Lung (tissue), 12 donors: ENCODE measurements around the gene RHOH. TPM values are rescaled to one million over a fixed set of nuclear protein-coding genes. Genes with fewer than 3 reads are reported as not detected.

Source experiments
- ATAC-seq: fragments of 200-7000 bp; cut with Tn5 transposase; one replicate; pipeline ENCODE4 v1.9.1; 2020; ENCODE audit warnings: moderate number of reproducible peaks; ENCODE audit not compliant: insufficient read depth, low FRiP score
- DNase-seq, 3 donors: peaks; one replicate each; pipeline ENCODE4 v3.0.0-alpha.2; 2013 to 2017
- H3K27ac ChIP-seq, 2 donors: one replicate each; pipeline ENCODE4 v1.5.1; 2013; ENCODE audit warnings: mild to moderate bottlenecking in 2 of 2, moderate library complexity in 2 of 2, control low read depth in 1 of 2, inconsistent platforms in 1 of 2, low read depth in 1 of 2, low read length in 1 of 2
- H3K27me3 ChIP-seq, 3 donors: one replicate each; pipeline ENCODE4 v1.5.1; 2013; ENCODE audit warnings: low read length in 2 of 3; ENCODE audit not compliant: control insufficient read depth in 3 of 3, insufficient read depth in 3 of 3
- H3K36me3 ChIP-seq, 4 donors: one replicate each; pipeline ENCODE4 v1.5.1; 2013; ENCODE audit warnings: low read length in 4 of 4, mild to moderate bottlenecking in 1 of 4, moderate library complexity in 1 of 4; ENCODE audit not compliant: control insufficient read depth in 4 of 4, insufficient read depth in 4 of 4
- H3K4me1 ChIP-seq, 5 donors: one replicate each; pipeline ENCODE4 v1.5.1; 2013; ENCODE audit warnings: low read length in 5 of 5, mild to moderate bottlenecking in 2 of 5, moderate library complexity in 1 of 5; ENCODE audit not compliant: control insufficient read depth in 5 of 5, insufficient read depth in 5 of 5
- H3K4me3 ChIP-seq: one replicate; pipeline ENCODE4 v1.5.1; 2013; ENCODE audit warnings: mild to moderate bottlenecking, control low read depth, moderate library complexity
- H3K9ac ChIP-seq, 2 donors: one replicate each; pipeline ENCODE4 v1.5.1; 2013; ENCODE audit warnings: low read length in 2 of 2, control low read depth in 1 of 2; ENCODE audit not compliant: insufficient read depth in 1 of 2
- H3K9me3 ChIP-seq, 4 donors: one replicate each; pipeline ENCODE4 v1.5.1; 2013; ENCODE audit warnings: low read length in 3 of 4, mild to moderate bottlenecking in 1 of 4, moderate library complexity in 1 of 4; ENCODE audit not compliant: control insufficient read depth in 4 of 4, insufficient read depth in 3 of 4
- WGBS, 2 donors: extraction: QIAGEN DNeasy Blood & Tissue Kit; methylation state at CpG; one replicate each; pipeline ENCODE4 v1.1.7; 2013; 5-methylcytosine and 5-hydroxymethylcytosine counted together
- polyA plus RNA-seq, 2 donors: library from polyadenylated mRNA; stranded (reverse); fragments of 200-250 nt; gene quantifications; one replicate each; pipeline ENCODE4 v1.2.1, GENCODE V29; 2013
- total RNA-seq, 2 donors: library from RNA; depleted of rRNA in 1 of 2; stranded (reverse); fragments of >200 nt in 1 of 2; gene quantifications; one replicate each; pipeline ENCODE4 v1.2.1, GENCODE V29; 2014 to 2021
- TF ChIP-seq, protein P1 (sequence below): IDR thresholded peaks from 2 replicates; pipeline ENCODE4 v1.5.1; 2012; ENCODE audit warnings: mild to moderate bottlenecking; ENCODE audit errors: control extremely low read depth, extremely low read depth
- donor health status: control.
- donor health status: control.
- donor health status: Bipolar disorder and iron deficiency.
- donor health status: healthy.
- donor health status: DM: yes; HTN: yes; CAD: no.

RHOH gene
- total and polyA plus RNA-seq, 4 donors, result 1.2 to 35.8 (median 10.6) TPM

GRCh38 chr4:40187386-40187906 is 9.4 kb upstream of the RHOH start:
- no peak overlapping the region for H3K27ac ChIP-seq
- ATAC-seq (no peak), DNase-seq (no peak)
- 95% methylated on average over 4 of the region's 4 CpGs for WGBS, 2 donors
- H3K4me1 ChIP-seq, result peaks cover 0 to 3% (median 0%) of the 10 kb centered on the region in 5 donors
- no peaks in the 10 kb centered on the region for H3K9me3 ChIP-seq
- no peaks in the 10 kb centered on the region for H3K36me3 ChIP-seq
- H3K9ac ChIP-seq, result no peak overlapping the region
- H3K4me3 ChIP-seq, result no peak overlapping the region
- TF ChIP-seq, protein P1, sequence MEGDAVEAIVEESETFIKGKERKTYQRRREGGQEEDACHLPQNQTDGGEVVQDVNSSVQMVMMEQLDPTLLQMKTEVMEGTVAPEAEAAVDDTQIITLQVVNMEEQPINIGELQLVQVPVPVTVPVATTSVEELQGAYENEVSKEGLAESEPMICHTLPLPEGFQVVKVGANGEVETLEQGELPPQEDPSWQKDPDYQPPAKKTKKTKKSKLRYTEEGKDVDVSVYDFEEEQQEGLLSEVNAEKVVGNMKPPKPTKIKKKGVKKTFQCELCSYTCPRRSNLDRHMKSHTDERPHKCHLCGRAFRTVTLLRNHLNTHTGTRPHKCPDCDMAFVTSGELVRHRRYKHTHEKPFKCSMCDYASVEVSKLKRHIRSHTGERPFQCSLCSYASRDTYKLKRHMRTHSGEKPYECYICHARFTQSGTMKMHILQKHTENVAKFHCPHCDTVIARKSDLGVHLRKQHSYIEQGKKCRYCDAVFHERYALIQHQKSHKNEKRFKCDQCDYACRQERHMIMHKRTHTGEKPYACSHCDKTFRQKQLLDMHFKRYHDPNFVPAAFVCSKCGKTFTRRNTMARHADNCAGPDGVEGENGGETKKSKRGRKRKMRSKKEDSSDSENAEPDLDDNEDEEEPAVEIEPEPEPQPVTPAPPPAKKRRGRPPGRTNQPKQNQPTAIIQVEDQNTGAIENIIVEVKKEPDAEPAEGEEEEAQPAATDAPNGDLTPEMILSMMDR, result no peak
- no peaks in the 10 kb centered on the region for H3K27me3 ChIP-seq

- ATAC-seq (no peak), DNase-seq (peak; percentile 42 to 78 (median 69))
- H3K27ac ChIP-seq, result no peak overlapping the region
- H3K27me3 ChIP-seq, result no peaks in the 10 kb centered on the region
- no peaks in the 10 kb centered on the region for H3K9me3 ChIP-seq
- WGBS, 2 donors, result 41 to 70% methylated on average over 5 of the region's 5 CpGs
- H3K9ac ChIP-seq, result no peak overlapping the region
- H3K36me3 ChIP-seq, result no peaks in the 10 kb centered on the region
- H3K4me3 ChIP-seq, result no peak overlapping the region
- TF ChIP-seq, protein P1, result no peak
- H3K4me1 ChIP-seq, result peaks cover 0 to 10% (median 0%) of the 10 kb centered on the region in 5 donors
These were observed 6.8 kb upstream of the RHOH start for GRCh38 chr4:40190019-40190418.

DNA sequence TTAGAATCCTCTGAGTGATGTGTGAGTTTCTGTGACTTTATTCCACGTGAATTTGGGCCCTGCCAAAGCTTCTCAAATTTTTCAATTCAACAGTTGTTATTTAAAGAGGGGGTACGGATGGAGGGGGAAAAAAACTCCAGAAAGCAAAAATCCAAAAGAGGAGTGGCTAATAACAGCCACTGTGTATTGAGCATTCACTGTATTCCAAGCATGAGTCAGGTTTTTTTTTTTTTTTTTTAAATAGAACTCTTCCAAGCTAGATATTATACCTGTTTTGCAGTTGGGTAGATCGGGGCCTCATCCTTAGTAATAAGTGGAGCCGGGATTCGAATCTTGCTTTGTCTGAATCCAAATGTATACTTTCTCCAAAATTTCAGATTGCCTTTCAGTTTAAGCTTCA is 6.4 kb upstream of the RHOH start:
- no peaks in the 10 kb centered on the region for H3K27me3 ChIP-seq
- no peak overlapping the region for H3K27ac ChIP-seq
- ATAC-seq, result no peak
- H3K36me3 ChIP-seq, result no peaks in the 10 kb centered on the region
- peaks cover 0 to 10% (median 0%) of the 10 kb centered on the region in 5 donors for H3K4me1 ChIP-seq
- DNase-seq, result no peak
- WGBS, 2 donors, result 84 to 87% methylated on average over 5 of the region's 5 CpGs
- H3K4me3 ChIP-seq, result no peak overlapping the region
- TF ChIP-seq, protein P1, result no peak
- H3K9me3 ChIP-seq, result peaks cover 0 to 2% (median 0%) of the 10 kb centered on the region in 4 donors
- H3K9ac ChIP-seq, result no peak overlapping the region
